ENCODE measurements around the gene ZNF267. TPM values are rescaled to one million over a fixed set of nuclear protein-coding genes. Genes with fewer than 3 reads are reported as not detected.

The ZNF267 gene
- total RNA-seq, 1 experiment from 2014 or later: 25.3 TPM

GRCh38 chr16:31876951-31877828 lies 3.6 kb downstream of the ZNF267 start (continued):
- TF ChIP-seq FOXP4 (CRISPR knock-in tag; IDR thresholded peaks at IDR 0.05): no peak
- no peak for TF ChIP-seq RELA (CRISPR knock-in tag; IDR thresholded peaks at IDR 0.05; ENCODE audit: borderline replicate concordance)
- TF ChIP-seq CDX4 (CRISPR knock-in tag; IDR thresholded peaks at IDR 0.05; ENCODE audit: borderline replicate concordance): no peak
- TF ChIP-seq MAX (CRISPR knock-in tag; IDR thresholded peaks at IDR 0.05): no peak
- TF ChIP-seq ZMAT4 (CRISPR knock-in tag; IDR thresholded peaks at IDR 0.05): no peak
- TF ChIP-seq MXD4 (CRISPR knock-in tag; IDR thresholded peaks at IDR 0.05; ENCODE audit: borderline replicate concordance): no peak
- TF ChIP-seq OVOL2 (CRISPR knock-in tag; IDR thresholded peaks at IDR 0.05; ENCODE audit: borderline replicate concordance): no peak
- TF ChIP-seq ZNF512 (CRISPR knock-in tag; IDR thresholded peaks at IDR 0.05; ENCODE audit: borderline replicate concordance): no peak
- no peak for TF ChIP-seq ZNF317 (CRISPR knock-in tag; IDR thresholded peaks at IDR 0.05; ENCODE audit: borderline replicate concordance, low read depth)

- CTCF ChIA-PET: interaction anchor here (1.5 kb wide), 1 partner anchor 9 kb away, joined by 3 read pairs; no protein-coding TSS in a partner anchor
- peaks cover 23% of the 10 kb centered on the region for H3K4me1 Mint-ChIP-seq
- DNase-seq (ENCODE audit: low spot score) (no peak), ATAC-seq (no peak)
- H3K36me3 Mint-ChIP-seq: peaks cover 12% of the 10 kb centered on the region; the same call in 1 of the 2 replicates
- POLR2A ChIA-PET: no interaction called here
- H3K9me3 Mint-ChIP-seq: no peaks in the 10 kb centered on the region
- no peak overlapping the region for H3K27ac Mint-ChIP-seq
- no peaks in the 10 kb centered on the region for H3K27me3 Mint-ChIP-seq (ENCODE audit: low read depth)
- H3K4me3 Mint-ChIP-seq: no peak overlapping the region
- TF ChIP-seq SP1 (CRISPR knock-in tag; conservative IDR thresholded peaks at IDR 0.05) (no peak), RELA (CRISPR knock-in tag; IDR thresholded peaks at IDR 0.05; ENCODE audit: borderline replicate concordance) (no peak)
Measured at GRCh38 chr16:31877876-31878642, 4.5 kb downstream of the ZNF267 start.

- no peaks in the 10 kb centered on the region for H3K27me3 Mint-ChIP-seq (ENCODE audit: low read depth)
- no peak for DNase-seq (ENCODE audit: low spot score)
- H3K36me3 Mint-ChIP-seq: peaks cover 19% of the 10 kb centered on the region
- H3K27ac Mint-ChIP-seq: no peak overlapping the region
- no peak for ATAC-seq
- no peaks in the 10 kb centered on the region for H3K9me3 Mint-ChIP-seq
- H3K4me1 Mint-ChIP-seq: peaks cover 16% of the 10 kb centered on the region
- no peak overlapping the region for H3K4me3 Mint-ChIP-seq
- POLR2A ChIA-PET: no interaction called here
- CTCF ChIA-PET: no interaction called here
- TF ChIP-seq SMAD4 (CRISPR knock-in tag; IDR thresholded peaks at IDR 0.05) (no peak), ZNF232 (CRISPR knock-in tag; IDR thresholded peaks at IDR 0.05) (no peak), SMAD3 (CRISPR knock-in tag; IDR thresholded peaks at IDR 0.05; ENCODE audit: borderline replicate concordance) (no peak), ZBTB43 (CRISPR knock-in tag; IDR thresholded peaks at IDR 0.05) (no peak), GTF2I (CRISPR knock-in tag; conservative IDR thresholded peaks at IDR 0.05) (no peak)
Measured at GRCh38 chr16:31879937-31880321, 6.3 kb downstream of the ZNF267 start.
